ENCODE data around the gene OCA2.

Gene OCA2

GRCh38 chr15:27868828-27869404, 230.2 kb downstream of the OCA2 start:
- no peaks in the 10 kb centered on the region for H3K36me3 ChIP-seq (ENCODE audit: insufficient read depth, low read length)
- no peaks in the 10 kb centered on the region for H3K79me2 ChIP-seq (ENCODE audit: insufficient read depth, low read length)
- no peaks in the 10 kb centered on the region for H3K27me3 ChIP-seq (ENCODE audit: insufficient read depth, low read length, poor library complexity, severe bottlenecking)
- H3K4me3 ChIP-seq (ENCODE audit: low read length, poor library complexity, severe bottlenecking): no peak overlapping the region
- no peaks in the 10 kb centered on the region for H4K20me1 ChIP-seq (ENCODE audit: insufficient read depth, low read length, poor library complexity, severe bottlenecking)
- no peak overlapping the region for H2AFZ ChIP-seq (ENCODE audit: low read length)
- TF ChIP-seq, protein P1, sequence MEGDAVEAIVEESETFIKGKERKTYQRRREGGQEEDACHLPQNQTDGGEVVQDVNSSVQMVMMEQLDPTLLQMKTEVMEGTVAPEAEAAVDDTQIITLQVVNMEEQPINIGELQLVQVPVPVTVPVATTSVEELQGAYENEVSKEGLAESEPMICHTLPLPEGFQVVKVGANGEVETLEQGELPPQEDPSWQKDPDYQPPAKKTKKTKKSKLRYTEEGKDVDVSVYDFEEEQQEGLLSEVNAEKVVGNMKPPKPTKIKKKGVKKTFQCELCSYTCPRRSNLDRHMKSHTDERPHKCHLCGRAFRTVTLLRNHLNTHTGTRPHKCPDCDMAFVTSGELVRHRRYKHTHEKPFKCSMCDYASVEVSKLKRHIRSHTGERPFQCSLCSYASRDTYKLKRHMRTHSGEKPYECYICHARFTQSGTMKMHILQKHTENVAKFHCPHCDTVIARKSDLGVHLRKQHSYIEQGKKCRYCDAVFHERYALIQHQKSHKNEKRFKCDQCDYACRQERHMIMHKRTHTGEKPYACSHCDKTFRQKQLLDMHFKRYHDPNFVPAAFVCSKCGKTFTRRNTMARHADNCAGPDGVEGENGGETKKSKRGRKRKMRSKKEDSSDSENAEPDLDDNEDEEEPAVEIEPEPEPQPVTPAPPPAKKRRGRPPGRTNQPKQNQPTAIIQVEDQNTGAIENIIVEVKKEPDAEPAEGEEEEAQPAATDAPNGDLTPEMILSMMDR (conservative IDR thresholded peaks at IDR 0.05; ENCODE audit: low read length): no peak
- TF ChIP-seq EZH2phosphoT487 (IDR thresholded peaks at IDR 0.05; ENCODE audit: borderline replicate concordance): no peak
- H3F3A ChIP-seq (ENCODE audit: low read depth): no peaks in the 10 kb centered on the region
- H3K9me3 ChIP-seq (ENCODE audit: insufficient read depth, low read depth, low read length): peaks cover 4% of the 10 kb centered on the region; the same call in 1 of the 2 replicates
- no peak overlapping the region for H3K4me2 ChIP-seq (ENCODE audit: low read depth, low read length, poor library complexity, severe bottlenecking)
- H3K9me2 ChIP-seq (replicated peaks; ENCODE audit: low read depth, low read length): no peaks in the 10 kb centered on the region
- H3K9ac ChIP-seq (ENCODE audit: low read depth, low read length, poor library complexity, severe bottlenecking): no peak overlapping the region
- H3K4me1 ChIP-seq (ENCODE audit: insufficient read depth, low read length, poor library complexity, severe bottlenecking): no peaks in the 10 kb centered on the region

DNA sequence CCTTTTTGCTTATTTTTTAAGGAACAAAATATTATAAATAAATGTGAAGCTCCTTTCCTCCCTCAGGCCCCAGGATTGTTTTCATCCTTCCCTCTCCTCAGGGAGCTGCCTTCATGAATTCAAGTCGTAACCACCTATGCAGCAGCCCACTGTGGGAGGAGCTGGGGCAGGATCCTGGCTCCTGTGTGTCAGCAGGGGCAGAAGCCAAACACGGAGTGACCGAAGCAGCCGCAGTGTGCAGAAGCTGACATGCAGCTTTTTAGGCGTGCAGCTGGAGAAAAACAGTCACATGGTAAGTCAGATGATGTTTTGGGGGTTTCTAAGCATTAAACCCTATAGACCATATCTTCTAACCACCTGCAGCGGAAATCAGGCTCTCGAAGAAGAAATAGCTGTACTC, 231.3 kb downstream of the OCA2 start:
- Histone ChIP-seq H3K36me3 (ENCODE audit: insufficient read depth, low read length) (no peaks in the 10 kb centered on the region), H3K4me2 (ENCODE audit: low read depth, low read length, poor library complexity, severe bottlenecking) (no peak overlapping the region), H3F3A (ENCODE audit: low read depth) (no peaks in the 10 kb centered on the region), H3K9me2 (replicated peaks; ENCODE audit: low read depth, low read length) (no peaks in the 10 kb centered on the region), H3K4me1 (ENCODE audit: insufficient read depth, low read length, poor library complexity, severe bottlenecking) (no peaks in the 10 kb centered on the region), H3K9me3 (ENCODE audit: insufficient read depth, low read depth, low read length) (peaks cover 4% of the 10 kb centered on the region; the same call in 1 of the 2 replicates), H2AFZ (ENCODE audit: low read length) (no peak overlapping the region), H3K4me3 (ENCODE audit: low read length, poor library complexity, severe bottlenecking) (no peak overlapping the region), H4K20me1 (ENCODE audit: insufficient read depth, low read length, poor library complexity, severe bottlenecking) (no peaks in the 10 kb centered on the region), H3K79me2 (ENCODE audit: insufficient read depth, low read length) (no peaks in the 10 kb centered on the region), H3K9ac (ENCODE audit: low read depth, low read length, poor library complexity, severe bottlenecking) (no peak overlapping the region), H3K27me3 (ENCODE audit: insufficient read depth, low read length, poor library complexity, severe bottlenecking) (no peaks in the 10 kb centered on the region)
- TF ChIP-seq EZH2phosphoT487 (IDR thresholded peaks at IDR 0.05; ENCODE audit: borderline replicate concordance): no peak
- TF ChIP-seq, protein P1 (conservative IDR thresholded peaks at IDR 0.05; ENCODE audit: low read length): no peak

GRCh38 chr15:27866505-27867165, 232.5 kb downstream of the OCA2 start:
- Histone ChIP-seq H3K4me3 (ENCODE audit: low read length, poor library complexity, severe bottlenecking) (no peak overlapping the region), H3K9ac (ENCODE audit: low read depth, low read length, poor library complexity, severe bottlenecking) (no peak overlapping the region), H3K4me2 (ENCODE audit: low read depth, low read length, poor library complexity, severe bottlenecking) (no peak overlapping the region), H3F3A (ENCODE audit: low read depth) (no peaks in the 10 kb centered on the region), H2AFZ (ENCODE audit: low read length) (no peak overlapping the region), H3K27me3 (ENCODE audit: insufficient read depth, low read length, poor library complexity, severe bottlenecking) (no peaks in the 10 kb centered on the region), H3K36me3 (ENCODE audit: insufficient read depth, low read length) (no peaks in the 10 kb centered on the region), H3K9me2 (replicated peaks; ENCODE audit: low read depth, low read length) (no peaks in the 10 kb centered on the region), H3K79me2 (ENCODE audit: insufficient read depth, low read length) (no peaks in the 10 kb centered on the region), H3K4me1 (ENCODE audit: insufficient read depth, low read length, poor library complexity, severe bottlenecking) (no peaks in the 10 kb centered on the region), H3K9me3 (ENCODE audit: insufficient read depth, low read depth, low read length) (peaks cover 4% of the 10 kb centered on the region; the same call in 1 of the 2 replicates), H4K20me1 (ENCODE audit: insufficient read depth, low read length, poor library complexity, severe bottlenecking) (no peaks in the 10 kb centered on the region)
- TF ChIP-seq, protein P1 (conservative IDR thresholded peaks at IDR 0.05; ENCODE audit: low read length): no peak
- TF ChIP-seq EZH2phosphoT487 (IDR thresholded peaks at IDR 0.05; ENCODE audit: borderline replicate concordance): no peak

Measured in Loucy (cell line).